Upper lobe of left lung (tissue), 4 donors: ENCODE results near the gene CHST13.

ENCODE experiments used
- EP300 ChIP-seq, 4 donors: sonication (generic); formaldehyde crosslinking; IDR thresholded peaks; one replicate each; pipeline ENCODE4 v1.5.1; 2017; ENCODE audit warnings: antibody characterized with exemption in 4 of 4, control low read depth in 2 of 4
- POLR2A ChIP-seq, 4 donors: fragments of 450-650 bp; IDR thresholded peaks; one replicate each; pipeline ENCODE4 v1.5.1; 2016 to 2017; ENCODE audit warnings: antibody characterized with exemption in 4 of 4, mild to moderate bottlenecking in 2 of 4
- POLR2AphosphoS5 ChIP-seq, 2 donors: sonication (generic); formaldehyde crosslinking; IDR thresholded peaks; one replicate each; pipeline ENCODE4 v1.5.1; 2017; ENCODE audit warnings: antibody characterized with exemption in 2 of 2
- TF ChIP-seq, protein P1 (sequence below), 6 experiments: fragments of 450-650 bp in 4 of 6; fragments of 200-600 bp in 2 of 6; sonication (generic) in 2 of 6; IDR thresholded peaks; one replicate each; pipeline ENCODE4 v1.5.1; 2016 to 2019; ENCODE audit warnings: antibody characterized with exemption in 6 of 6

DNA sequence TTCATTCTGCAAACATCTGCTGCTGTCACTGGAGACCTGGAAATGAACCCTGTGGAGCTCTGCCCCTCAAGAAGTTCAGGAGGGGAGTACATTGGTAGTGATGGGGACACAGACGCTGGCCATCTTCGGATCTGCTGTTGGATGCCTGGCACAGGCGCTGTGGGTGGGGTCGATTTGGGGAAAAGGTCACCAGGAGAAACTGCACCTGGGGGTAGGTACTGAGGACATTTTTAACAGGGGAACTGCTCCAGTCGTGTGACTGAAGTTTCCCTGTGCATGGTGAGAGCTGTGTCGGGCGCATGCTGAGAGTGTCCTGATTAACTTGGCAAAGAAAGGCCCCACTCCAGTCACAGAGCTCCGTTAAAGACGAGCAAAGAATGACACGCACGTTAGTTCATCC is 9.8 kb upstream of the CHST13 start:
- TF ChIP-seq, protein P1, sequence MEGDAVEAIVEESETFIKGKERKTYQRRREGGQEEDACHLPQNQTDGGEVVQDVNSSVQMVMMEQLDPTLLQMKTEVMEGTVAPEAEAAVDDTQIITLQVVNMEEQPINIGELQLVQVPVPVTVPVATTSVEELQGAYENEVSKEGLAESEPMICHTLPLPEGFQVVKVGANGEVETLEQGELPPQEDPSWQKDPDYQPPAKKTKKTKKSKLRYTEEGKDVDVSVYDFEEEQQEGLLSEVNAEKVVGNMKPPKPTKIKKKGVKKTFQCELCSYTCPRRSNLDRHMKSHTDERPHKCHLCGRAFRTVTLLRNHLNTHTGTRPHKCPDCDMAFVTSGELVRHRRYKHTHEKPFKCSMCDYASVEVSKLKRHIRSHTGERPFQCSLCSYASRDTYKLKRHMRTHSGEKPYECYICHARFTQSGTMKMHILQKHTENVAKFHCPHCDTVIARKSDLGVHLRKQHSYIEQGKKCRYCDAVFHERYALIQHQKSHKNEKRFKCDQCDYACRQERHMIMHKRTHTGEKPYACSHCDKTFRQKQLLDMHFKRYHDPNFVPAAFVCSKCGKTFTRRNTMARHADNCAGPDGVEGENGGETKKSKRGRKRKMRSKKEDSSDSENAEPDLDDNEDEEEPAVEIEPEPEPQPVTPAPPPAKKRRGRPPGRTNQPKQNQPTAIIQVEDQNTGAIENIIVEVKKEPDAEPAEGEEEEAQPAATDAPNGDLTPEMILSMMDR (IDR thresholded peaks at IDR 0.05) = no peak
- TF ChIP-seq POLR2A (IDR thresholded peaks at IDR 0.05) = no peak
- TF ChIP-seq POLR2AphosphoS5 (IDR thresholded peaks at IDR 0.05) = no peak
- TF ChIP-seq EP300 (IDR thresholded peaks at IDR 0.05) = no peak
